NCI-H146 (cell line): ENCODE measurements around the gene SH3RF3.

Experiments
- DNase-seq: peaks from one replicate; lab custom pipeline; 2025; lab: John Stamatoyannopoulos, UW

The SH3RF3 gene

GRCh38 chr2:109285244-109285651, 156.2 kb downstream of the SH3RF3 start:
- no peak for DNase-seq

GRCh38 chr2:109287413-109287812, 158.4 kb downstream of the SH3RF3 start:
- no peak for DNase-seq

- no peak for DNase-seq
Observed at GRCh38 chr2:109287838-109288237, 158.8 kb downstream of the SH3RF3 start.

GRCh38 chr2:109288544-109289368, 159.8 kb downstream of the SH3RF3 start:
- no peak for DNase-seq

- DNase-seq: no peak
Observed at GRCh38 chr2:109289504-109290222, 160.7 kb downstream of the SH3RF3 start.

GRCh38 chr2:109290887-109291643, 162.1 kb downstream of the SH3RF3 start:
- no peak for DNase-seq

GRCh38 chr2:109292386-109292785, 163.4 kb downstream of the SH3RF3 start:
- DNase-seq: no peak

- DNase-seq: no peak
Observed at GRCh38 chr2:109293663-109294062, 164.7 kb downstream of the SH3RF3 start.

GRCh38 chr2:109294523-109294922, 165.5 kb downstream of the SH3RF3 start:
- no peak for DNase-seq

GRCh38 chr2:109295070-109295780, 166.2 kb downstream of the SH3RF3 start:
- no peak for DNase-seq

- DNase-seq: no peak
Observed at GRCh38 chr2:109295781-109296117, 166.7 kb downstream of the SH3RF3 start.

- DNase-seq: no peak
Observed at GRCh38 chr2:109297566-109298490, 168.8 kb downstream of the SH3RF3 start.

GRCh38 chr2:109298851-109299250, 169.8 kb downstream of the SH3RF3 start:
- no peak for DNase-seq

GRCh38 chr2:109299536-109299935, 170.5 kb downstream of the SH3RF3 start:
- no peak for DNase-seq

- no peak for DNase-seq
Observed at GRCh38 chr2:109300582-109300981, 171.6 kb downstream of the SH3RF3 start.

GRCh38 chr2:109301746-109302145, 172.7 kb downstream of the SH3RF3 start:
- no peak for DNase-seq

GRCh38 chr2:109302319-109302718, 173.3 kb downstream of the SH3RF3 start:
- DNase-seq: no peak

GRCh38 chr2:109304242-109304641, 175.2 kb downstream of the SH3RF3 start:
- no peak for DNase-seq

GRCh38 chr2:109304731-109305470, 175.9 kb downstream of the SH3RF3 start:
- no peak for DNase-seq

GRCh38 chr2:109305490-109306167, 176.6 kb downstream of the SH3RF3 start:
- no peak for DNase-seq
